SK-N-SH (cell line): ENCODE results near the gene ZNF385C. TPM values are rescaled to one million over a fixed set of nuclear protein-coding genes. Genes with fewer than 3 reads are reported as not detected.
"Not testable (repeated sequence)": the region's sequence is repeated elsewhere in the genome, so short reads cannot be mapped to it uniquely, and the experiment has no call there.

Source experiments
- CTCF ChIA-PET: fragments of 300-600, 350-600 bp; formaldehyde crosslinking; extraction: SDS; loops from one replicate; lab custom pipeline; 2021; lab: Yijun Ruan, JAX
- POLR2A ChIA-PET: fragments of 350-600 bp; sonication (Branson Sonifier 250); formaldehyde crosslinking; extraction: SDS; loops from one replicate; lab custom pipeline; 2020; ENCODE audit warnings: antibody characterized with exemption, inconsistent platforms; lab: Yijun Ruan, JAX
- DNase-seq: peaks from one replicate; pipeline ENCODE4 v3.0.0; 2012
- H2AFZ ChIP-seq: fragments of 200-600 bp; sonication (generic); 2 replicates; pipeline ENCODE4 v1.8.1; 2016; ENCODE audit warnings: antibody characterized with exemption, mild to moderate bottlenecking, low read depth
- H3F3A ChIP-seq: fragments of 200-600 bp; sonication (generic); replicated peaks from 2 replicates; pipeline ENCODE3; 2016; ENCODE audit warnings: antibody characterized with exemption, mild to moderate bottlenecking; ENCODE audit not compliant: insufficient read depth
- H3K27ac ChIP-seq, 2 experiments: fragments of 200-500 bp in 1 of 2; fragments of 200-600 bp in 1 of 2; sonication (Bioruptor generic) in 1 of 2; sonication (generic), shearing (Covaris generic) in 1 of 2; 2 replicates each; pipeline versions ENCODE4 v1.5.1 to v1.6.1; 2014 to 2016; ENCODE audit warnings: low read depth in 2 of 2, inconsistent platforms in 1 of 2, low read length in 1 of 2, mild to moderate bottlenecking in 1 of 2, mixed read lengths in 1 of 2
- H3K27me3 ChIP-seq: fragments of 200-600 bp; sonication (generic), shearing (Covaris generic); 2 replicates; pipeline ENCODE4 v1.6.1; 2016; ENCODE audit warnings: mixed run types; ENCODE audit not compliant: insufficient read depth
- H3K36me3 ChIP-seq, 2 experiments: fragments of 200-500 bp in 1 of 2; fragments of 200-600 bp in 1 of 2; sonication (Bioruptor generic) in 1 of 2; sonication (generic) in 1 of 2; replicated peaks in 1 of 2; 2 replicates each; pipeline versions ENCODE3 to v1.5.1; 2014 to 2016; ENCODE audit warnings: low read length in 1 of 2, mild to moderate bottlenecking in 1 of 2; ENCODE audit not compliant: insufficient read depth in 2 of 2, control insufficient read depth in 1 of 2
- H3K4me1 ChIP-seq, 2 experiments: fragments of 200-500 bp in 1 of 2; fragments of 200-600 bp in 1 of 2; sonication (Bioruptor generic) in 1 of 2; sonication (generic), shearing (Covaris generic) in 1 of 2; 2 replicates each; pipeline versions ENCODE4 v1.5.1 to v1.6.1; 2014 to 2016; ENCODE audit warnings: low read depth in 1 of 2, low read length in 1 of 2, mixed run types in 1 of 2; ENCODE audit not compliant: insufficient read depth in 2 of 2, control insufficient read depth in 1 of 2
- H3K4me2 ChIP-seq: fragments of 200-600 bp; sonication (generic), shearing (Covaris generic); 2 replicates; pipeline ENCODE4 v1.6.1; 2017; ENCODE audit warnings: mixed run types
- H3K4me3 ChIP-seq, 2 experiments: fragments of 200-500 bp in 1 of 2; fragments of 200-600 bp in 1 of 2; sonication (Bioruptor generic) in 1 of 2; sonication (generic), shearing (Covaris generic) in 1 of 2; 2 replicates each; pipeline versions ENCODE4 v1.5.1 to v1.8.1; 2014 to 2016; ENCODE audit warnings: low read depth in 2 of 2, inconsistent platforms in 1 of 2, low read length in 1 of 2, mild to moderate bottlenecking in 1 of 2, mixed read lengths in 1 of 2, moderate library complexity in 1 of 2
- H3K79me2 ChIP-seq: fragments of 200-600 bp; sonication (generic); 2 replicates; pipeline ENCODE4 v1.8.1; 2017; ENCODE audit warnings: mild to moderate bottlenecking; ENCODE audit not compliant: insufficient read depth
- H3K9ac ChIP-seq: fragments of 200-600 bp; sonication (generic); 2 replicates; pipeline ENCODE4 v1.6.1; 2017; ENCODE audit warnings: mixed run types
- H3K9me2 ChIP-seq: fragments of 200-600 bp; sonication (generic); 2 replicates; pipeline ENCODE4 v1.6.1; 2017; ENCODE audit warnings: mixed run types
- H3K9me3 ChIP-seq: fragments of 200-600 bp; sonication (generic); 2 replicates; pipeline ENCODE4 v1.6.1; 2017; ENCODE audit warnings: mixed run types, mild to moderate bottlenecking, moderate library complexity
- H4K20me1 ChIP-seq: fragments of 200-600 bp; sonication (generic); 2 replicates; pipeline ENCODE4 v1.6.1; 2017; ENCODE audit warnings: mild to moderate bottlenecking, mixed run types; ENCODE audit not compliant: insufficient read depth
- CHD2 ChIP-seq: fragments of 150-350 bp; IDR thresholded peaks from 2 replicates; pipeline ENCODE4 v1.6.1; 2018; ENCODE audit warnings: low read length; ENCODE audit not compliant: partially characterized antibody
- EP300 ChIP-seq, 2 experiments: IDR thresholded peaks; 2 replicates each; pipeline versions ENCODE4 v1.4.0 to v1.6.1; 2012; ENCODE audit warnings: borderline replicate concordance in 1 of 2, low read depth in 1 of 2, low read length in 1 of 2
- FOXM1 ChIP-seq: IDR thresholded peaks from 2 replicates; pipeline ENCODE4 v1.4.0; 2012; ENCODE audit warnings: low read depth, mild to moderate bottlenecking
- GABPA ChIP-seq: IDR thresholded peaks from 2 replicates; pipeline ENCODE4 v1.4.0; 2012; ENCODE audit warnings: low read depth, mild to moderate bottlenecking
- GATA2 ChIP-seq: sonication (generic); formaldehyde crosslinking; IDR thresholded peaks from 2 replicates; pipeline ENCODE4 v1.5.0; 2020; ENCODE audit warnings: mild to moderate bottlenecking, missing genetic modification reagents
- JUND ChIP-seq: IDR thresholded peaks from 2 replicates; pipeline ENCODE4 v1.4.0; 2012
- MEF2A ChIP-seq: IDR thresholded peaks from 2 replicates; pipeline ENCODE4 v1.4.0; 2012; ENCODE audit warnings: low read depth, borderline replicate concordance
- MXI1 ChIP-seq: IDR thresholded peaks from 2 replicates; pipeline ENCODE4 v1.6.1; 2012; ENCODE audit warnings: mild to moderate bottlenecking, low read depth, low read length, improper control_type of control experiment
- NRF1 ChIP-seq: IDR thresholded peaks from 2 replicates; pipeline ENCODE4 v1.6.1; 2012; ENCODE audit warnings: low read depth, mild to moderate bottlenecking, low read length
- RCOR1 ChIP-seq: fragments of 150-350 bp; IDR thresholded peaks from 2 replicates; pipeline ENCODE4 v1.6.1; 2017; ENCODE audit warnings: antibody characterized with exemption, low read length
- RXRA ChIP-seq: IDR thresholded peaks from 2 replicates; pipeline ENCODE4 v1.4.0; 2012; ENCODE audit warnings: low read depth, mild to moderate bottlenecking, borderline replicate concordance
- SIN3A ChIP-seq: IDR thresholded peaks from 2 replicates; pipeline ENCODE4 v1.6.1; 2012; ENCODE audit warnings: low read depth, mild to moderate bottlenecking, low read length, moderate library complexity, borderline replicate concordance
- TAF1 ChIP-seq: IDR thresholded peaks from 2 replicates; pipeline ENCODE4 v1.6.1; 2012; ENCODE audit warnings: low read depth, mild to moderate bottlenecking, low read length, moderate library complexity, borderline replicate concordance
- YY1 ChIP-seq: IDR thresholded peaks from 2 replicates; pipeline ENCODE4 v1.4.0; 2012; ENCODE audit warnings: low read depth, mild to moderate bottlenecking
- WGBS: methylation state at CpG from one replicate; pipeline ENCODE4 v1.1.6; 2017; ENCODE audit warnings: low lambda C conversion rate; 5-methylcytosine and 5-hydroxymethylcytosine counted together
- polyA plus RNA-seq, 3 experiments: library from polyadenylated mRNA; depleted of rRNA; stranded (reverse); fragments of >200 nt; gene quantifications; 2 replicates each; pipeline ENCODE4 v1.2.3, GENCODE V29; 2012
- TF ChIP-seq, protein P1 (sequence below): IDR thresholded peaks from 2 replicates; pipeline ENCODE4; 2012
- TF ChIP-seq, protein P2 (sequence below): fragments of 150-350 bp; IDR thresholded peaks from 2 replicates; pipeline ENCODE4 v1.6.1; 2016; ENCODE audit warnings: mild to moderate bottlenecking, low read depth, low read length
- TF ChIP-seq, protein P3 (sequence below): IDR thresholded peaks from 2 replicates; pipeline ENCODE4 v1.4.0; 2012; ENCODE audit warnings: low read depth, borderline replicate concordance

Gene ZNF385C
- polyA plus RNA-seq, 1 of the 3 experiments (the other 2 are of a cell fraction) = 0.05 TPM

DNA sequence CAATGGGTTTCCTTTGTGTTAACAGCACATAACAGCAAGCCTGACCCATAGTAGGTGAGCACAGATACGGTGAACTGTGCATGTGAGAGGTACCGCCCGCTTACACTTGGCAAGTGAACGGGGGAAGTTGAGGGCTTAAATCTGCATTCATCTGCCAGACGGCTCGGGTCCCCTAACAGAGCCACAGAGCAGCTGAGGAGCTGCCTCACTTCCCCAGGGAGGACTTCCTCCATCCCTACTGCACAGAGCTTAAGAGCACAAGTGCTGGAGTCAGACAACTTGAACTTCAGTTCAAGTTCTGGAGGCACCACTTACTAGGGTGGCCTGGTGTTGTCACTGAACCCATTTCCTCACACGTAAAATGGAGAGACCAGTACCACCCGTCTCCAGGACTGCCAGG lies 43.1 kb upstream of the ZNF385C start:
- H2AFZ ChIP-seq = no peak overlapping the region
- CTCF ChIA-PET = interaction anchor here (1.1 kb wide), 1 partner anchor 175 kb away, joined by 3 read pairs; no protein-coding TSS in a partner anchor
- H3K4me3 ChIP-seq = no peak overlapping the region
- peaks cover 7 to 23% of the 10 kb centered on the region in 2 experiments for H3K36me3 ChIP-seq
- H3K9me3 ChIP-seq = no peaks in the 10 kb centered on the region
- 79% methylated on average over 8 of the region's 8 CpGs for WGBS
- no peak overlapping the region for H3K4me2 ChIP-seq
- no peaks in the 10 kb centered on the region for H3K9me2 ChIP-seq
- no peak overlapping the region for H3K9ac ChIP-seq
- no peak for DNase-seq
- POLR2A ChIA-PET = no interaction called here
- H3K4me1 ChIP-seq = peaks cover 6 to 15% of the 10 kb centered on the region in 2 experiments; a peak in 2 of 4 replicates
- TF ChIP-seq MEF2A (no peak), GABPA (no peak), SIN3A (no peak), GATA2 (CRISPR knock-in tag) (no peak), YY1 (no peak), CHD2 (no peak), MXI1 (no peak), EP300 (IDR thresholded peaks at IDR 0.05; ENCODE audit: borderline replicate concordance in 1 of 2, low read depth in 1 of 2, low read length in 1 of 2) (no peak), RXRA (no peak)
- H3K79me2 ChIP-seq = peaks cover 97% of the 10 kb centered on the region
- H4K20me1 ChIP-seq = peaks cover 69% of the 10 kb centered on the region
- no peaks in the 10 kb centered on the region for H3K27me3 ChIP-seq
- peaks cover 3% of the 10 kb centered on the region for H3F3A ChIP-seq
- no peak overlapping the region for H3K27ac ChIP-seq

DNA sequence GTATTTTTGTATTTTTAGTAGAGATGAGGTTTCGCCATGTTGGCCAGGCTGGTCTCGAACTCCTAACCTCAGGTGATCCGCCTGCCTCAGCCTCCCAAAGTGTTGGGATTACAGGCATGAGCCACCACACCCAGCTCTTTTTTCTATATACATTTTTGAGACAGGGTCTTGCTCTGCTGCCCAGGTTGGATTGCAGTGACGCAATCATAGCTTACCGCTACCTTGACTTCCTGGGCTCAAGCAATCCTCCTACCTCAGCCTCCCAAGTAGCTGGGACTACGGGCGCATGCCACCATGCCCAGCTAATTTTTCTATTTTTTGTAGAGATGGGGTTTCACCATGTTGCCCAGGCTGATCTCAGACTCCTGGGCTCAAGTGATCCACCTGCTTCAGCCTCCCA lies 42.4 kb upstream of the ZNF385C start:
- peaks cover 97% of the 10 kb centered on the region for H3K79me2 ChIP-seq
- CTCF ChIA-PET = interaction anchor here (1.1 kb wide), 1 partner anchor 175 kb away, joined by 3 read pairs; no protein-coding TSS in a partner anchor
- H3K4me3 ChIP-seq, H3F3A ChIP-seq, DNase-seq, H3K27me3 ChIP-seq, POLR2A ChIA-PET, H3K9me2 ChIP-seq, H3K27ac ChIP-seq, H3K9me3 ChIP-seq, H3K9ac ChIP-seq, H2AFZ ChIP-seq, H3K4me2 ChIP-seq: not testable (repeated sequence)
- peaks cover 11 to 21% of the 10 kb centered on the region in 2 experiments for H3K36me3 ChIP-seq
- peaks cover 70% of the 10 kb centered on the region for H4K20me1 ChIP-seq
- peaks cover 8 to 18% of the 10 kb centered on the region in 2 experiments; a peak in 2 of 4 replicates for H3K4me1 ChIP-seq
- 97% methylated on average over 7 of the region's 7 CpGs for WGBS

DNA sequence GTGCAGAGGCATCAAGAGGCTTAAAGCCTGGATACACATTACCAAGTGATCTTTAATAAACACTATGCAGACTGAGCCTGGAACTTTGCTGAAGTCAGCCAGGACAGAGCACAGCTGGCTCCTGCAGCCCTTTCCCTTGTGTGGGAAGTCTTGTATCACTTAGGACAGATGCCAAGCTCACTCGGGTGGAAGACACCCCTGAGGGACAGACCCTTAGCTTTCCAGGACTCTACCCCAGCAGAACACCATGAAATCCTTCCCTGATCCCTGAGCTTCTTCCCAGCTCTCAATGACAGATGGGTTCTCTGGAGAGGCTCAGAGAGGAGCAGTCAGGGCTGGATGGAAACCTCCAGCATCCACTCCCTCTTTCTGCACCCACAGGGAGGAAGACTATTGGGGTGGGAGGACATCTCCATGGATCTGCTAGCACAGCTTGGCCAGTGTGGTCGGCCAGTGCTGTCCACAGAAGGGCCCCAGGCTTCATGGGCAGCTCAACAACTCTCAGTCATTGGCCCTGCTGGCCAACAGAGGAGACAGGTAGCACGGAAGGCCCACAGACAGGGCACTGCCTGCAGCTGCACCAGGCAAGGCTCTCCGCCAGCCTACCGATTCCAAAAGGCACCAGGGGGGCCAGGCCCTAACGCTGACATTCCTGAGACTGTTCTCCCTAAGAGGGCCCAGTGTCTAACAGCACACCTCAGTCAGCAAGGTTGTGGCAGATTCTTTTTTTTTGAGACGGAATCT lies 40.6 kb upstream of the ZNF385C start:
- Histone ChIP-seq H3F3A (no peaks in the 10 kb centered on the region), H3K9me3 (no peaks in the 10 kb centered on the region), H3K27me3 (no peaks in the 10 kb centered on the region), H3K36me3 (peaks cover 11 to 14% of the 10 kb centered on the region in 2 experiments), H3K4me3 (no peak overlapping the region), H3K27ac (no peak overlapping the region), H4K20me1 (peaks cover 67% of the 10 kb centered on the region), H3K4me1 (peaks cover 13 to 23% of the 10 kb centered on the region in 2 experiments; a peak in 2 of 4 replicates), H3K4me2 (no peak overlapping the region), H2AFZ (no peak overlapping the region), H3K9me2 (no peaks in the 10 kb centered on the region), H3K79me2 (peaks cover 99% of the 10 kb centered on the region), H3K9ac (no peak overlapping the region)
- POLR2A ChIA-PET = interaction anchor here (0.7 kb wide), 1 partner anchor 108 kb away, joined by 3 read pairs; no protein-coding TSS in a partner anchor
- no peak for DNase-seq
- WGBS = 84% methylated on average over 6 of the region's 7 CpGs
- CTCF ChIA-PET = interaction anchor here (1.3 kb wide), 1 partner anchor 20 kb away, joined by 3 read pairs; no protein-coding TSS in a partner anchor
- TF ChIP-seq NRF1 (no peak), RCOR1 (no peak), JUND (no peak), FOXM1 (no peak), TAF1 (no peak), RXRA (no peak), EP300 (IDR thresholded peaks at IDR 0.05; ENCODE audit: borderline replicate concordance in 1 of 2, low read depth in 1 of 2, low read length in 1 of 2) (no peak)
- TF ChIP-seq, protein P1, sequence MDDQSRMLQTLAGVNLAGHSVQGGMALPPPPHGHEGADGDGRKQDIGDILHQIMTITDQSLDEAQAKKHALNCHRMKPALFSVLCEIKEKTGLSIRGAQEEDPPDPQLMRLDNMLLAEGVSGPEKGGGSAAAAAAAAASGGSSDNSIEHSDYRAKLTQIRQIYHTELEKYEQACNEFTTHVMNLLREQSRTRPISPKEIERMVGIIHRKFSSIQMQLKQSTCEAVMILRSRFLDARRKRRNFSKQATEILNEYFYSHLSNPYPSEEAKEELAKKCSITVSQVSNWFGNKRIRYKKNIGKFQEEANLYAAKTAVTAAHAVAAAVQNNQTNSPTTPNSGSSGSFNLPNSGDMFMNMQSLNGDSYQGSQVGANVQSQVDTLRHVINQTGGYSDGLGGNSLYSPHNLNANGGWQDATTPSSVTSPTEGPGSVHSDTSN = no peak
- TF ChIP-seq, protein P2, sequence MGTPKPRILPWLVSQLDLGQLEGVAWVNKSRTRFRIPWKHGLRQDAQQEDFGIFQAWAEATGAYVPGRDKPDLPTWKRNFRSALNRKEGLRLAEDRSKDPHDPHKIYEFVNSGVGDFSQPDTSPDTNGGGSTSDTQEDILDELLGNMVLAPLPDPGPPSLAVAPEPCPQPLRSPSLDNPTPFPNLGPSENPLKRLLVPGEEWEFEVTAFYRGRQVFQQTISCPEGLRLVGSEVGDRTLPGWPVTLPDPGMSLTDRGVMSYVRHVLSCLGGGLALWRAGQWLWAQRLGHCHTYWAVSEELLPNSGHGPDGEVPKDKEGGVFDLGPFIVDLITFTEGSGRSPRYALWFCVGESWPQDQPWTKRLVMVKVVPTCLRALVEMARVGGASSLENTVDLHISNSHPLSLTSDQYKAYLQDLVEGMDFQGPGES = no peak
- TF ChIP-seq, protein P3, sequence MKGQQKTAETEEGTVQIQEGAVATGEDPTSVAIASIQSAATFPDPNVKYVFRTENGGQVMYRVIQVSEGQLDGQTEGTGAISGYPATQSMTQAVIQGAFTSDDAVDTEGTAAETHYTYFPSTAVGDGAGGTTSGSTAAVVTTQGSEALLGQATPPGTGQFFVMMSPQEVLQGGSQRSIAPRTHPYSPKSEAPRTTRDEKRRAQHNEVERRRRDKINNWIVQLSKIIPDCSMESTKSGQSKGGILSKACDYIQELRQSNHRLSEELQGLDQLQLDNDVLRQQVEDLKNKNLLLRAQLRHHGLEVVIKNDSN = no peak
